HepG2 (cell line): Measurements from ENCODE around the gene IMPDH2. TPM values are rescaled to one million over a fixed set of nuclear protein-coding genes. Genes with fewer than 3 reads are reported as not detected.

Experiments
- AKNA ChIP-seq: sonication (generic); formaldehyde crosslinking; IDR thresholded peaks from 2 replicates; pipeline ENCODE4 v1.4.0; 2020; ENCODE audit warnings: missing genetic modification reagents, borderline replicate concordance
- BORCS8-MEF2B ChIP-seq: sonication (generic); formaldehyde crosslinking; IDR thresholded peaks from 2 replicates; pipeline ENCODE4 v1.8.0; 2022; ENCODE audit warnings: mild to moderate bottlenecking, missing genetic modification reagents
- CBX5 ChIP-seq: sonication (generic); formaldehyde crosslinking; IDR thresholded peaks from 2 replicates; pipeline ENCODE4 v1.4.0; 2020; ENCODE audit warnings: missing genetic modification reagents, borderline replicate concordance
- GPBP1L1 ChIP-seq: sonication (generic); formaldehyde crosslinking; IDR thresholded peaks from 2 replicates; pipeline ENCODE4 v1.5.0; 2020; ENCODE audit warnings: mild to moderate bottlenecking, missing genetic modification reagents
- HMG20A ChIP-seq: IDR thresholded peaks from 2 replicates; pipeline ENCODE4 v1.6.1; 2016; ENCODE audit warnings: borderline replicate concordance
- HOXA3 ChIP-seq: sonication (generic); formaldehyde crosslinking; IDR thresholded peaks from 2 replicates; pipeline ENCODE4 v1.5.0; 2020; ENCODE audit warnings: missing genetic modification reagents
- KDM5A ChIP-seq: fragments of 200-600 bp; sonication (generic); IDR thresholded peaks from 2 replicates; pipeline ENCODE4 v1.7.0; 2018; ENCODE audit warnings: antibody characterized with exemption, mild to moderate bottlenecking, low read length, borderline replicate concordance
- MXD4 ChIP-seq: IDR thresholded peaks from 2 replicates; pipeline ENCODE4 v1.6.1; 2016; ENCODE audit warnings: mild to moderate bottlenecking, missing biosample characterization, missing genetic modification reagents
- NR2F6 ChIP-seq, 2 experiments: IDR thresholded peaks; 2 replicates each; pipeline ENCODE4 v1.6.1; 2016; ENCODE audit warnings: antibody characterized with exemption in 1 of 2, mild to moderate bottlenecking in 1 of 2
- RBAK ChIP-seq: sonication (generic); formaldehyde crosslinking; IDR thresholded peaks from 2 replicates; pipeline ENCODE4 v1.5.1; 2020; ENCODE audit warnings: mild to moderate bottlenecking, missing genetic modification reagents
- ZBTB20 ChIP-seq: sonication (generic); formaldehyde crosslinking; IDR thresholded peaks from 2 replicates; pipeline ENCODE4 v1.8.1; 2023; ENCODE audit warnings: missing genetic modification reagents, low read depth, mild to moderate bottlenecking, borderline replicate concordance
- ZHX2 ChIP-seq, 2 experiments: sonication (generic) in 1 of 2; formaldehyde crosslinking in 1 of 2; IDR thresholded peaks; 2 replicates each; pipeline versions ENCODE4 v1.6.1 to v1.9.0; 2014 to 2022; ENCODE audit warnings: antibody characterized with exemption in 1 of 2, borderline replicate concordance in 1 of 2, inconsistent platforms in 1 of 2, low read depth in 1 of 2, missing genetic modification reagents in 1 of 2
- ZNF263 ChIP-seq: sonication (generic); formaldehyde crosslinking; IDR thresholded peaks from 2 replicates; pipeline ENCODE4 v1.4.0; 2020; ENCODE audit warnings: missing genetic modification reagents
- ZNF292 ChIP-seq: sonication (generic); formaldehyde crosslinking; IDR thresholded peaks from 2 replicates; pipeline ENCODE4 v1.8.1; 2022; ENCODE audit warnings: mild to moderate bottlenecking, low read depth, missing genetic modification reagents, borderline replicate concordance
- ZNF362 ChIP-seq: sonication (generic); formaldehyde crosslinking; IDR thresholded peaks from 2 replicates; pipeline ENCODE4 v1.4.0; 2020; ENCODE audit warnings: missing genetic modification reagents, mild to moderate bottlenecking, borderline replicate concordance
- polyA plus RNA-seq, 8 experiments: library from polyadenylated mRNA; depleted of rRNA in 3 of 8; stranded (reverse) in 7 of 8; unstranded in 1 of 8; fragments of >200 nt; fragmentation: Illumina TruSeq in 4 of 8; extraction: Trizol in 4 of 8; gene quantifications; 2 replicates each; pipeline versions ENCODE4 v1.2.1 to v1.2.3, GENCODE V29; 2011 to 2016; ENCODE audit warnings: low read depth in 4 of 8, missing spikeins in 1 of 8, mixed read lengths in 1 of 8; ENCODE audit not compliant: insufficient read depth in 1 of 8
- total RNA-seq, 5 experiments: library from RNA; depleted of rRNA; stranded (reverse); fragments of >200 nt; fragmentation: Illumina TruSeq; extraction: Trizol; gene quantifications; 2 replicates each; pipeline ENCODE4 v1.2.3, GENCODE V29; 2016; ENCODE audit warnings: low read depth in 1 of 5

The IMPDH2 gene
- total and polyA plus RNA-seq, 2 of the 13 experiments (the other 11 are each of a cell fraction or from before 2014, with no cell fraction given) = 248 to 260 TPM

GRCh38 chr3:49021213-49021812, 7.9 kb downstream of the IMPDH2 start (continued):
- peak; percentile 53; the same call in 1 of the 2 replicates for TF ChIP-seq ZHX2 (IDR thresholded peaks at IDR 0.05; ENCODE audit: low read depth)
- TF ChIP-seq ZHX2 (CRISPR knock-in tag; IDR thresholded peaks at IDR 0.05; ENCODE audit: borderline replicate concordance) = no peak; the same call in 1 of the 2 replicates
- no peak; the same call in 1 of the 2 replicates for TF ChIP-seq HMG20A
- no peak; the same call in none of the 2 replicates for TF ChIP-seq ZNF263 (CRISPR knock-in tag)
- no peak; the same call in none of the 2 replicates for TF ChIP-seq AKNA (CRISPR knock-in tag)
- TF ChIP-seq RBAK (CRISPR knock-in tag) = no peak
- TF ChIP-seq ZNF292 = no peak
- peak; percentile 32; the same call in 1 of the 2 replicates for TF ChIP-seq ZNF362 (CRISPR knock-in tag)
- TF ChIP-seq KDM5A = no peak; the same call in 1 of the 2 replicates
- TF ChIP-seq MXD4 (CRISPR knock-in tag) = no peak
- TF ChIP-seq NR2F6 (IDR thresholded peaks at IDR 0.05) = no peak
- no peak; the same call in 1 of the 2 replicates for TF ChIP-seq NR2F6 (CRISPR knock-in tag; IDR thresholded peaks at IDR 0.05)
- no peak for TF ChIP-seq HOXA3 (CRISPR knock-in tag)
- TF ChIP-seq GPBP1L1 (CRISPR knock-in tag) = no peak
- peak; percentile 55 for TF ChIP-seq ZBTB20 (CRISPR knock-in tag)
- TF ChIP-seq BORCS8-MEF2B (CRISPR knock-in tag) = peak; percentile 16; the same call in 1 of the 2 replicates
- peak; percentile 63; the same call in 1 of the 2 replicates for TF ChIP-seq CBX5 (CRISPR knock-in tag)
